ENCODE measurements around the gene ATP6V0C. TPM values are rescaled to one million over a fixed set of nuclear protein-coding genes. Genes with fewer than 3 reads are reported as not detected.
A peak's percentile ranks its signal among the peaks of the same experiment; 100 is the strongest.

The ATP6V0C gene
- total and polyA plus RNA-seq, 2 of the 13 experiments (the other 11 are each of a cell fraction or from before 2014, with no cell fraction given) = 10.4 to 20.1 TPM

DNA sequence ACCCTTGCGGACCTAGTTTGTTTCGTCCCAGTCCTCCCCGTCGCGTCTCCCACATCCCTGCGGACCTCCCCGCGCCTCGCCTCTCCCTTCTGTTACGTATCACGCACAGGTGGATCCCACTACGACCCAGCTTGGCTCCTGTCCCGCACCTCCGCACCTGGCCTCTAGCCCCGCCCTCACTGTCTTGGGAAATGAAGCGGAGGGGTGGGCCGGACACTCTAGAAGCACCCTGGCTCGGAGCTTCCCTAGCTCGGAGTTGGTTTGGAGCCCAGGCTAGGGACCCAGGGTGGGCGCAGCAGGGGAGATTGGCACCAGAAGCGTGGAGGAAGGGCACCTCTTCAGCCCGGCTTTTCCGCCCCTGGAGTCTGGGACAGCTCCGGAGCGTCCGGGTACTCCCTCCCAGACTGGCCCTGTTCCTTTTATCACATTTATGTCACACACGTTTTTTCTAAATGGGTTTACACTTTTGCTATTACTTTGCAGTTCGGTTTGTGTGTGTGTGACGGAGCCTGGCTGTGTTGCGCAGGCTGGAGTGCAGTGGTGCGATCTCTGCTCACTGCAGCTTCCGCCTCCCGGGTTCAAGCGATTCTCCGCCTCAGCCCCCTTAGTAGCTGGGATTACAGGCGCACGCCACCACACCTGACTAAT is 18.9 kb downstream of the ATP6V0C start (continued):
- TF ChIP-seq, protein P1, sequence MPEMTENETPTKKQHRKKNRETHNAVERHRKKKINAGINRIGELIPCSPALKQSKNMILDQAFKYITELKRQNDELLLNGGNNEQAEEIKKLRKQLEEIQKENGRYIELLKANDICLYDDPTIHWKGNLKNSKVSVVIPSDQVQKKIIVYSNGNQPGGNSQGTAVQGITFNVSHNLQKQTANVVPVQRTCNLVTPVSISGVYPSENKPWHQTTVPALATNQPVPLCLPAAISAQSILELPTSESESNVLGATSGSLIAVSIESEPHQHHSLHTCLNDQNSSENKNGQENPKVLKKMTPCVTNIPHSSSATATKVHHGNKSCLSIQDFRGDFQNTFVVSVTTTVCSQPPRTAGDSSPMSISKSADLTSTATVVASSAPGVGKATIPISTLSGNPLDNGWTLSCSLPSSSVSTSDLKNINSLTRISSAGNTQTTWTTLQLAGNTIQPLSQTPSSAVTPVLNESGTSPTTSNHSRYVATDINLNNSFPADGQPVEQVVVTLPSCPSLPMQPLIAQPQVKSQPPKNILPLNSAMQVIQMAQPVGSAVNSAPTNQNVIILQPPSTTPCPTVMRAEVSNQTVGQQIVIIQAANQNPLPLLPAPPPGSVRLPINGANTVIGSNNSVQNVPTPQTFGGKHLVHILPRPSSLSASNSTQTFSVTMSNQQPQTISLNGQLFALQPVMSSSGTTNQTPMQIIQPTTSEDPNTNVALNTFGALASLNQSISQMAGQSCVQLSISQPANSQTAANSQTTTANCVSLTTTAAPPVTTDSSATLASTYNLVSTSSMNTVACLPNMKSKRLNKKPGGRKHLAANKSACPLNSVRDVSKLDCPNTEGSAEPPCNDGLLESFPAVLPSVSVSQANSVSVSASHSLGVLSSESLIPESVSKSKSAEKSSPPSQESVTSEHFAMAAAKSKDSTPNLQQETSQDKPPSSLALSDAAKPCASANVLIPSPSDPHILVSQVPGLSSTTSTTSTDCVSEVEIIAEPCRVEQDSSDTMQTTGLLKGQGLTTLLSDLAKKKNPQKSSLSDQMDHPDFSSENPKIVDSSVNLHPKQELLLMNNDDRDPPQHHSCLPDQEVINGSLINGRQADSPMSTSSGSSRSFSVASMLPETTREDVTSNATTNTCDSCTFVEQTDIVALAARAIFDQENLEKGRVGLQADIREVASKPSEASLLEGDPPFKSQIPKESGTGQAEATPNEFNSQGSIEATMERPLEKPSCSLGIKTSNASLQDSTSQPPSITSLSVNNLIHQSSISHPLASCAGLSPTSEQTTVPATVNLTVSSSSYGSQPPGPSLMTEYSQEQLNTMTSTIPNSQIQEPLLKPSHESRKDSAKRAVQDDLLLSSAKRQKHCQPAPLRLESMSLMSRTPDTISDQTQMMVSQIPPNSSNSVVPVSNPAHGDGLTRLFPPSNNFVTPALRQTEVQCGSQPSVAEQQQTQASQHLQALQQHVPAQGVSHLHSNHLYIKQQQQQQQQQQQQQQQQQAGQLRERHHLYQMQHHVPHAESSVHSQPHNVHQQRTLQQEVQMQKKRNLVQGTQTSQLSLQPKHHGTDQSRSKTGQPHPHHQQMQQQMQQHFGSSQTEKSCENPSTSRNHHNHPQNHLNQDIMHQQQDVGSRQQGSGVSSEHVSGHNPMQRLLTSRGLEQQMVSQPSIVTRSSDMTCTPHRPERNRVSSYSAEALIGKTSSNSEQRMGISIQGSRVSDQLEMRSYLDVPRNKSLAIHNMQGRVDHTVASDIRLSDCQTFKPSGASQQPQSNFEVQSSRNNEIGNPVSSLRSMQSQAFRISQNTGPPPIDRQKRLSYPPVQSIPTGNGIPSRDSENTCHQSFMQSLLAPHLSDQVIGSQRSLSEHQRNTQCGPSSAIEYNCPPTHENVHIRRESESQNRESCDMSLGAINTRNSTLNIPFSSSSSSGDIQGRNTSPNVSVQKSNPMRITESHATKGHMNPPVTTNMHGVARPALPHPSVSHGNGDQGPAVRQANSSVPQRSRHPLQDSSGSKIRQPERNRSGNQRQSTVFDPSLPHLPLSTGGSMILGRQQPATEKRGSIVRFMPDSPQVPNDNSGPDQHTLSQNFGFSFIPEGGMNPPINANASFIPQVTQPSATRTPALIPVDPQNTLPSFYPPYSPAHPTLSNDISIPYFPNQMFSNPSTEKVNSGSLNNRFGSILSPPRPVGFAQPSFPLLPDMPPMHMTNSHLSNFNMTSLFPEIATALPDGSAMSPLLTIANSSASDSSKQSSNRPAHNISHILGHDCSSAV (CRISPR knock-in tag; IDR thresholded peaks at IDR 0.05; ENCODE audit: borderline replicate concordance) = no peak
- TF ChIP-seq ZMYM4 (CRISPR knock-in tag; IDR thresholded peaks at IDR 0.05) (no peak), ARNTL (CRISPR knock-in tag; IDR thresholded peaks at IDR 0.05) (no peak; the same call in 1 of the 2 replicates), GATA4 (IDR thresholded peaks at IDR 0.05; ENCODE audit: borderline replicate concordance, low read depth) (peak; percentile 6; the same call in 1 of the 2 replicates), PHF20 (CRISPR knock-in tag; IDR thresholded peaks at IDR 0.05) (0 out of 2 replicates have a peak, but pooled peaks have one; percentile 21), ZNF264 (CRISPR knock-in tag; IDR thresholded peaks at IDR 0.05) (no peak), ZNF292 (CRISPR knock-in tag; IDR thresholded peaks at IDR 0.05; ENCODE audit: borderline replicate concordance, low read depth) (0 out of 2 replicates have a peak, but pooled peaks have one; percentile 10), SMYD3 (CRISPR knock-in tag; IDR thresholded peaks at IDR 0.05) (0 out of 2 replicates have a peak, but pooled peaks have one; percentile 2), ZNF460 (CRISPR knock-in tag; IDR thresholded peaks at IDR 0.05; ENCODE audit: borderline replicate concordance) (peak; percentile 89), SNAPC2 (CRISPR knock-in tag; IDR thresholded peaks at IDR 0.05) (peak; percentile 9; the same call in 1 of the 2 replicates), HOXD1 (CRISPR knock-in tag; IDR thresholded peaks at IDR 0.05) (no peak), ZNF350 (CRISPR knock-in tag; IDR thresholded peaks at IDR 0.05; ENCODE audit: borderline replicate concordance, low read depth) (peak; percentile 28; the same call in 1 of the 2 replicates)
- TF ChIP-seq, protein P2, sequence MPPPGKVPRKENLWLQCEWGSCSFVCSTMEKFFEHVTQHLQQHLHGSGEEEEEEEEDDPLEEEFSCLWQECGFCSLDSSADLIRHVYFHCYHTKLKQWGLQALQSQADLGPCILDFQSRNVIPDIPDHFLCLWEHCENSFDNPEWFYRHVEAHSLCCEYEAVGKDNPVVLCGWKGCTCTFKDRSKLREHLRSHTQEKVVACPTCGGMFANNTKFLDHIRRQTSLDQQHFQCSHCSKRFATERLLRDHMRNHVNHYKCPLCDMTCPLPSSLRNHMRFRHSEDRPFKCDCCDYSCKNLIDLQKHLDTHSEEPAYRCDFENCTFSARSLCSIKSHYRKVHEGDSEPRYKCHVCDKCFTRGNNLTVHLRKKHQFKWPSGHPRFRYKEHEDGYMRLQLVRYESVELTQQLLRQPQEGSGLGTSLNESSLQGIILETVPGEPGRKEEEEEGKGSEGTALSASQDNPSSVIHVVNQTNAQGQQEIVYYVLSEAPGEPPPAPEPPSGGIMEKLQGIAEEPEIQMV (CRISPR knock-in tag; IDR thresholded peaks at IDR 0.05; ENCODE audit: low read depth) = 0 out of 2 replicates have a peak, but pooled peaks have one; percentile 20
- TF ChIP-seq, protein P3, sequence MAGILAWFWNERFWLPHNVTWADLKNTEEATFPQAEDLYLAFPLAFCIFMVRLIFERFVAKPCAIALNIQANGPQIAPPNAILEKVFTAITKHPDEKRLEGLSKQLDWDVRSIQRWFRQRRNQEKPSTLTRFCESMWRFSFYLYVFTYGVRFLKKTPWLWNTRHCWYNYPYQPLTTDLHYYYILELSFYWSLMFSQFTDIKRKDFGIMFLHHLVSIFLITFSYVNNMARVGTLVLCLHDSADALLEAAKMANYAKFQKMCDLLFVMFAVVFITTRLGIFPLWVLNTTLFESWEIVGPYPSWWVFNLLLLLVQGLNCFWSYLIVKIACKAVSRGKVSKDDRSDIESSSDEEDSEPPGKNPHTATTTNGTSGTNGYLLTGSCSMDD (CRISPR knock-in tag; IDR thresholded peaks at IDR 0.05) = no peak
- TF ChIP-seq, protein P4, sequence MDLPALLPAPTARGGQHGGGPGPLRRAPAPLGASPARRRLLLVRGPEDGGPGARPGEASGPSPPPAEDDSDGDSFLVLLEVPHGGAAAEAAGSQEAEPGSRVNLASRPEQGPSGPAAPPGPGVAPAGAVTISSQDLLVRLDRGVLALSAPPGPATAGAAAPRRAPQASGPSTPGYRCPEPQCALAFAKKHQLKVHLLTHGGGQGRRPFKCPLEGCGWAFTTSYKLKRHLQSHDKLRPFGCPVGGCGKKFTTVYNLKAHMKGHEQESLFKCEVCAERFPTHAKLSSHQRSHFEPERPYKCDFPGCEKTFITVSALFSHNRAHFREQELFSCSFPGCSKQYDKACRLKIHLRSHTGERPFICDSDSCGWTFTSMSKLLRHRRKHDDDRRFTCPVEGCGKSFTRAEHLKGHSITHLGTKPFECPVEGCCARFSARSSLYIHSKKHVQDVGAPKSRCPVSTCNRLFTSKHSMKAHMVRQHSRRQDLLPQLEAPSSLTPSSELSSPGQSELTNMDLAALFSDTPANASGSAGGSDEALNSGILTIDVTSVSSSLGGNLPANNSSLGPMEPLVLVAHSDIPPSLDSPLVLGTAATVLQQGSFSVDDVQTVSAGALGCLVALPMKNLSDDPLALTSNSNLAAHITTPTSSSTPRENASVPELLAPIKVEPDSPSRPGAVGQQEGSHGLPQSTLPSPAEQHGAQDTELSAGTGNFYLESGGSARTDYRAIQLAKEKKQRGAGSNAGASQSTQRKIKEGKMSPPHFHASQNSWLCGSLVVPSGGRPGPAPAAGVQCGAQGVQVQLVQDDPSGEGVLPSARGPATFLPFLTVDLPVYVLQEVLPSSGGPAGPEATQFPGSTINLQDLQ (CRISPR knock-in tag; IDR thresholded peaks at IDR 0.05) = 0 out of 2 replicates have a peak, but pooled peaks have one; percentile 13
